Activated CD4-positive, CD25-positive, alpha-beta regulatory T cell treated with anti-CD3 and anti-CD28 coated beads, Interleukin-2, amount 50 U/mL, for 24 hours (primary cell): ENCODE data around the gene PWP2.
"Not testable (repeated sequence)": the region's sequence is repeated elsewhere in the genome, so short reads cannot be mapped to it uniquely, and the experiment has no call there.

Source experiments
- ATAC-seq, 2 donors: fragments of 150-1000 bp; cut with Tn5 transposase; one replicate each; pipeline ENCODE4 v1.10.0; 2021; ENCODE audit warnings: mild to moderate bottlenecking in 1 of 2, moderate library complexity in 1 of 2

Gene PWP2

GRCh38 chr21:44167527-44167926 lies 60.3 kb downstream of the PWP2 start:
- ATAC-seq = not testable (repeated sequence)

GRCh38 chr21:44170326-44170725 lies 63.1 kb downstream of the PWP2 start:
- ATAC-seq = not testable (repeated sequence)

GRCh38 chr21:44170863-44171262 lies 63.7 kb downstream of the PWP2 start:
- not testable (repeated sequence) for ATAC-seq

- ATAC-seq = not testable (repeated sequence)
These were observed 64.9 kb downstream of the PWP2 start for GRCh38 chr21:44171962-44172572.

- peak in 1 of 2 donors; percentile 55 for ATAC-seq
These were observed 65.5 kb downstream of the PWP2 start for GRCh38 chr21:44172741-44173140.

- ATAC-seq = not testable (repeated sequence)
These were observed 68.0 kb downstream of the PWP2 start for GRCh38 chr21:44175189-44175588.

- ATAC-seq = not testable (repeated sequence)
These were observed 68.9 kb downstream of the PWP2 start for GRCh38 chr21:44176127-44176526.
